GM18520 (cell line): ENCODE data around the gene CD74.

Experiments used
- ATAC-seq: cut with Tn5 transposase; IDR thresholded peaks from one replicate; pipeline ENCODE4 v1.9.1; 2021; ENCODE audit not compliant: unreplicated experiment

Gene CD74

DNA sequence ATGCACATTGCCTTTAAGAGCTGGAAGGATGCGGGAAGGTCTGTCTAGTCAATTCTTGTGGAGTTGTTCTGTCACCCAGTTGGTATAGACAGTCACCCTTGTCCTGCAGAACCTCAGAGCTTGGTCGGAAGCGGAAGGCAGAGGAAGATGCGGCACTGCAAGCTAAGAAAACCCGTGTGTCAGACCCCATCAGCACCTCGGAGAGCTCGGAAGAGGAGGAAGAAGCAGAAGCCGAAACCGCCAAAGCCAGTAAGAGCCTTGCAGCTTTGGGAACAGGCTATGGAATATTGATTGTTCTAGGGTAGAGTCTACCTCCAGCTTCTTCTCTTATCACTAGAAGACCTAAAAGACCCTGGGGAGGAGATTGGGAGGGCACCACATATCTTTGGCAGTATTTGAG is 48.7 kb downstream of the CD74 start:
- no peak for ATAC-seq

DNA sequence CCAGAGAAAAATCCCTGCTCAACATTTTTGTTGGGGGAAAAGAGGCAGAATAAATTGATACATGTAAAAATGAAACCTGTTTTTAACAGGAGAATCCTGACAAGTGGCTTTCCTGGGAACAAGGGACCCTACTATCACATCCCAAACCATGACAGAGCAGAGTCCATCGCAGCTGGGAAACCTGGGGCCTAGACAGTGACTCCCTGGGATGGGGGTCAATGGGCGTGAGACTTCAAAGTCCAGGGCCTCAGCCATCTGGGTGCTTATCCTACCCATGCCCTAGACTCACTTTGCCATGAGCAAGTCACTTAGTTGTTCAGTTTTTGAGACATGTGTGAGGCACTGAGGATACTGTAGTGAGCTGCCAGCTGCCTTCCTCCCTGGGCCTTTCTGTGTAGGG is 49.5 kb downstream of the CD74 start:
- ATAC-seq = no peak

DNA sequence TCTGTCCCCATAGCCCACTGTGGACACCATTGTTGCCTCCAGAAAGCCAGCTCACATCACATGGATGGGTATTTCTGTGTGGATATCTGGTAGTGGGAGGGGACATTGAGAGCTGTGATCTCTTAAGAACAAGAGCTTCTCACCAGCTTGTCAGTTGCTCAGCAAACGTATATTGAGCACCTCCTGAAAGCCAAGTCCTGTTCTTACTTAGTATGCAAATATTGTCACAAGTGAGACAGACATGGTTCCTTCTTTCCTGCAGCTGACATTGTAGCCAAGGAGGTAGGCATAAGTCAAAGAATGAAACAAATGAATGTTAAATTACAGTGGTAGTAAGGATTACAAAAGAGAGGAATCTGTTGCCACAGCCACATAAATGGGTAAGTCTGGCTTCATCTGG is 51.4 kb downstream of the CD74 start:
- ATAC-seq = peak; percentile 28

DNA sequence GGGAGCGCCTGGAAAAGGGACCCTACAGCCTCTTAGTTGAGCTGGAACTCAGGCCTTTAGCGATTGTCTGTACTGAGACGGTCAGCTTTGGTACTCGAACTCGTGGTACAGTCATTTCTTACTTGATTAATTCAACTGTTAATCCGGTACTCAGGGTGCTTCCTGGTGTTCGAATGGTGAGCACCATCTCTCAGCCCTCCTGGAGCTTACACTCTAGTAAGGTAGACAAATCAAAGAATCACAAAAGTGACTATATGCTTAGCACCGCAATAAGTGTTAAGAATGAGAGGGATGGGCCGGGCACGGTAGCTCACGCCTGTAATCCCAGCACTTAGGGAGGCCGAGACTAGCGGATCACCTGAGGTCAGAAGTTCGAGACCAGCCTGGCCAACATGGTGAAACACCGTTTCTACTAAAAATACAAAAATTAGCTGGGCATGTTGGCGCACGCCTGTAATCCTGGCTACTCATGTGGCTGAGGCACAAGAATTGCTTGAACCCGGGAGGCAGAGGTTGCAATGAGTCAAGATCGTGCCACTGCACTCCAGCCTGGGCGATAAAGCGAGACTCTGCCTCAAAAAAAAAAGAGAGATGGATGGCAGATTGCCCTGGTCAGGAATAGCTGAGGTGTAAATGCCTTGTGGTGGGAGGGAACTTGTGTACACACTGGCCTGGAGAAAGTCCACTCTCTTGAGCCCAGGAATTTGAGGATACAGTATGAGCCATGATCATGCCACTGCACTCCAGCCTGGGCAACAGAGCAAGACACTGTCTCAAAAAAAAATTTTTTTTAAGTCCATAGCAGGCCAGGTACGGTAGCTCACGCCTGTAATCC is 54.2 kb downstream of the CD74 start:
- ATAC-seq = no peak

DNA sequence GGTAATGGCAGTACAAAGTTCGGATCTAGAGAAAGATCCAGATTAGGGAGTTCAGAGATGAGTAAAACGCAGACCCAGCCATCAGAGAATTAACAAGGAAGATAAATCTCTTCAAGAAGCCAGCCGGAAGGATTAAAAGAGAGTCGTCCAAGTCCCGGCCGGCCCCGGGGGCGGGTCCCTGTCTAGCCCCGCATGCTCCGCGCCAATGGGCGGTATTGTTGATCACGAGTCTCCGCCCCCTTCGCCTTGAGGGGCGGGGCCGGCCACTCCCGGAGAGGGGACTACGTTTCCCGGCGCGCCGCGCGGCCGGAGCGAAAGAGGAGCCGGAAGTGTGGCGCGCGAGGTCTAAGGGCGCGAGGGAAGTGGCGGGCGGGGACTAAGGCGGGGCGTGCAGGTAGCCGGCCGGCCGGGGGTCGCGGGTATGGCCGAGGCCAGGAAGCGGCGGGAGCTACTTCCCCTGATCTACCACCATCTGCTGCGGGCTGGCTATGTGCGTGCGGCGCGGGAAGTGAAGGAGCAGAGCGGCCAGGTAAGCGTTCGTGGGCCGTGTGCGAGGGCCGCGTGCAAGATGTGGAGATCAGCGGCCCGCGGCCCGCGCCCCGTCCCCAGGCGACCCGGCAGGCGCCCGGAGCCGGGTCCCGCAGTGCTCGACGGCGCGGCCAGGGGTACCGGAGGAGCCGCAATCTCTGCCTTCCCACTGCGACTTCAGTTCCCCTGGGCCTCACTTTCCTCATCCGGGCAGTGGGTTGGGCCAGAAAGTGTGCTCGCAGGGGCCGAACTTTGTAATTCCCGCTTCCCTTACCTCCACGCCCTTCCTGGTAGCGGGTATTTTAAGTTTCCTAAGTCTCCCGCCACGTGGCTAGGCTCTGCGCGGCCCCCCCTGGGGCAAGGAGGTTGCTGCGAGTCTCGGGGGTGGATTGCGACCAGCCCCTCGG is 55.1 kb downstream of the CD74 start, which contains the start of gene TCOF1:
Gene TCOF1, plus strand, starts transcription at position 372 of the 935 bp plus-strand sequence. Its CDS starts 50 bp downstream, at position 422.
- ATAC-seq = peak; percentile 95

DNA sequence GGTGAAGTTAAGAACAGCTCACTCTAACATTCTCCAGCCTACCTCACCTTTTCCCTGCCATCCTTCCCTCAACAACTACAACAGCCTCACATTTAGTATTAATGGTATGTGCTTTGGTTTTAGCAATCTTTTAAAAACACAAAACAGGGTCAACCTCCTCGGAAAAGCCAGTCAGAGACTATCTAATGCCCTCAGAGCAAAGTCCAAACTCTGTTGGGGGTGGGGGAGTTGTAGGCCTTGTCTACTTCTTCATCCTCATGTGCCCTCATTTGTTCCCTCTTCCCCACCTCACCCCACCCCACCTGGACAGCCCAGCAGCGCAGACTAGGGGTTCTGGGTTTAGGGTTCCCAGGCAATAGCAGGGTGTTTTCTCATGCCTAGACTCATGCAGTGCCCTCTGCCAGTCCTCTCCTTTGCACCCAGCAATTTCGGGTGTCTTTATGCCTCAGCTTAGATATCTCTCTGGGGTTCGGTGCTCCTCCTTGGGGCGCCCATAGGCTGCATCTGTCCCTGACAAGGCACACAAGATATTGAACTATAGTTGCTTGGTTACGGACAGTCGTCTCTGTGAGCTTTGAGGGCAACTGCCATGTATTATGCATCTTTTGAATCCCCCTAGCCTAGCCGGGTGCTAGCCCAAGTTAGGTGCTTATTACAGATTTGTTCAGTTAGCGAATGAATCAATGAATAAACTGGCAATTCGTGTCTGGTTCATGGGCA is 56.0 kb downstream of the CD74 start:
- ATAC-seq = no peak

GRCh38 chr5:150355791-150356190 is 56.9 kb downstream of the CD74 start:
- no peak for ATAC-seq

DNA sequence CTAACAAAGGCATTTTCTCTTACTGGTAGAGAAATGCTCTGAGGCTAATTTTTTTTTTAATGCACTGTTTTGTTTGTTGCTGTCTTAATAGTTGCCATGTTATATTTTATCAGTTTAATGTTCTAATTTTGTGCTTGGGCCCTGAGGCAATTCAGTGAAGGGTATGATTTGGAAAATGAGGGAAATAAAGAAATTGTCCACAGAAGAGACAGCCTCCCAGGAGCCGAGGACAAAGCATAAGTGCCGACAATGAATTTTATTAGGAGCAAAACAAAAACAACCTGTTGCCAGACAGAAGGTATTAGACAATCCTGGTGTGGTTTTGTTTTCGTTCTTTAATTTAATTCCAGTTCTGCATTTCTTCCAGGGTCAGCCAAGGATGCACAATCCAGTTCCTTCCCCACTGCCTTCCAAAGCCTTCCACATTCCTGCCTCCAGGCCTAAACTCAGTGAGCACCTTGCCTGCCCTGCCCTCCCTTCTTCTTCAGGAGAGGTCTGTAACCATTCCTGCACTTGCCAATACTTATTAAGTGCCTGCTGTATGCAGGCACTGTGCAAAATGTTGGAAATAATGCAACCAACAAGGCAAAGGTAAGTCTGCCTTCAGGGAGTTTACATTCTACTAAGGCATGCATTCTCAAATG is 59.6 kb downstream of the CD74 start:
- ATAC-seq = no peak

DNA sequence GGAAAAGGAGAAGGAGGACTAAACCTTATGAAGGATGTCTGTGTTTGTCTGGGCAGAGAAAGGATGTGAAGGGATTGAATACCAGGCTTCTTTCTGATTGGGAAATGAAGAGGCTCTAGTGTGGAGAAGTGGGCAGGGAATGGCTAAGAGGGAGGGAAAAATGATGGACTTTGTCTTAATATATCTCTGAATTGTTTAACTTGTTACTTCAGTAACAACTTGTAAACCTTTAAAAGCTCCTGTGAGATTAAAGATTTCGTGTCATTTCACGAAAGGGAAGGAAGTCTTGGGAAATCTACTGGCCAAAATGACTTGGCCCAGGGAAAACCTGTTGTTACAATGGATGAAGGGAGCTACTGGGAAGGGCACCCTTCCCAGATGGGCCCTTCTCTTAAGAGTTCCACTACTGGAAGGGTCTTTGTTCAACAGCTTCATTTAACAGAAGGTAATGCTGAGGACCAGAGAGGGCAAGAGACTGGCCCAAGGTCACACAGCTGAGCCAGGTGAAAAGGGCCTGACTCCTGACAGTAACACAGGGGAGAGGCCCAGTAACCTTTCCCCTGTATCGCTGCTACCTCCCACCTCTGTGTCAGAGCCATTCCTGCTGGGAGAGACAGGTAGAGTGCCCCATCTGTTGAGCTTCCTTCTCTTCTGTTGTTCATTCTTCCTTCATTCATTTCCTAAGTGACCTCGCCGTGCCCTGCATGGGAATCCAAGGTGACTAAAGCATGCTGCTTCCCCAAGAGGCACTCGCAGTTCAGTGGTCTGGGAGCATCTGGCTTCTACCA is 60.3 kb downstream of the CD74 start:
- ATAC-seq = no peak
